Head of caudate nucleus (tissue), 42 donors: Measurements from ENCODE around the gene DGKI.
"Not testable (repeated sequence)": the region's sequence is repeated elsewhere in the genome, so short reads cannot be mapped to it uniquely, and the experiment has no call there.

ENCODE experiments used
- DNase-seq, 42 donors: peaks; one replicate each; pipeline versions ENCODE4 v3.0.0 to v3.0.0-alpha.2; 2020 to 2021; ENCODE audit warnings: mixed read lengths in 7 of 42
- intact Hi-C: fragments of 100-400 bp; cut with DNase I; formaldehyde crosslinking; loops from one replicate; pipeline ENCODE4 v1.15.0; 2022

Gene DGKI

DNA sequence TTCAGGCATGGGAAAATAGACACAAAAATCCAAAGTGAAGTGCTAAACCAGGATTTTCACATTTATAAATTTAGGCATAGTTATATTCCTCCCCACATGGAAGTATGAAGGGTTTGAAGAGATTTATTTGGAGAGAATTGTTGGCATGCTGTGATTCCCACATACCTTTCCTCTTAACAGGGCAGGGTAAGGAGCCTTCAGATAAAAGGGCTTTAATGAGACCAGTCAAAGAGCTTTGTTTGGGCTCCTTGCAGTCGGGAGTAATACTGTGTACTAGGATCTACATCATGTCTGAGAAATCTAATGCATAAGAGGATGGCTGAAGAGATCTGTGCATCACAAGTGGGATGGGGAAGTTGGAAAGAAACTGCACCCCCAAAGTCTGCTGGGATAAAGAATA is 362.4 kb downstream of the DGKI start:
- no peak for DNase-seq
- intact Hi-C loops: no loop called here

DNA sequence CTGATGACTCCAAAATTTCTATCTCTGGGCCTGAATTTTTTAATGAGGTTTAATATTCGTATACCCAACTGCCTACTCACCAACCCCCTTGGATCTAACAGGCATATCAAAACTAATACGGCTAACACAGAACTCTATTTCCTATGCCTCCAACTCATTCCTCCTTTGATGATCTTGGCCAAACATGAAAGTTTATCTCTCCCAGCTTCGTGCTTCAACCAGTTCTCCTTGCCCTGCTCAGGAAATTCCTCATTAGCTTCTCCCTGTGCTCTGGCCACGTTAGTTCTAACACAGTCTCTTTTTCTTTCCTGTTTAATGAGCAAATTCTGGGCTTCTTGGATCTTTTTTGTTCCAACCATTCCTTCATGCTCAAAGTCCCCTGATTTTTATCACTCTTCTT is 364.3 kb downstream of the DGKI start:
- no peak for DNase-seq
- intact Hi-C loops: no loop called here

DNA sequence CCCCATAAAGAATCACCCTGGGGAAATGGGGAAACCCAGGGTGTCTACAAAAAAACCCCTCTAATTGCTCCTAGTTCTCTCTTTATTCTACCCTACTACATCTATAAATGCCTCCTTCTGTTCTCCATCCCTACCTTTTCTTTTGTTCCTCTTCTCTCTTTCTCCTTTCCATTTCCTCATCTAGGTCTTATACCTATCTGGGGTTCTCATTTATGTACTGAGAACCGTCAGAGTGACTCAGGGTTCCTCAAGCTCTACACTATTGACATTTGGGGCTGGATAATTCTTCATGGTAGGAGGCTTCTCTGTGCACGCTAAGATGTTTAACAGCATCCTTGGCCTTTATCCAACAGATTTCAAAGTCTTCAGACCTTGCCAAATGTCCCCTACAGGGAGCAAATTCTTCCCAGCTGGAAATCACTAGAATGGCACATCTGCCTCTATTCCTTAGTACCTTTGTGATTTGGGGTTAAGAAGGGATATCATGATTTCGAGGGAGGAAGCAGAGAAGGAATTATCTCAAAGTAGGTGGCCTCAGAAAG is 365.9 kb downstream of the DGKI start:
- intact Hi-C loops: no loop called here
- no peak for DNase-seq

DNA sequence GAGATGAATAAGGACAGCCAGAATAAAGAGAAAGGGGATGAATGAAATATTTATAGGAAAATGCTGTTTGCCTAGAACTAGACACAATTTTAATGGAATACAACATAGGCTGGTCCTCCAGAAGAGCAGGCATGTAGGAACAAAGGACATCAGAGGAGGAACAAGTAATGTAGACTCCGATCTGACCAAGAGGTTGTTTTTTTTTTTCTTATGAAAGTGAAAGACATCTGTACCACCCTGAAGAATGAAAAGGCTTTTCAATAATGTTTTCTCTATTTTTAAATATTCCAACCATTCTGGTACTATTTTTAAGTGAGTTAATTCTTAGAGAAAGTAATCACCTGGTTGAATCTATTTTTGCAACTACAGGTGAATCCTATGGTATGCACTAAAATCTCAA is 366.4 kb downstream of the DGKI start:
- no peak for DNase-seq
- intact Hi-C loops: no loop called here

DNA sequence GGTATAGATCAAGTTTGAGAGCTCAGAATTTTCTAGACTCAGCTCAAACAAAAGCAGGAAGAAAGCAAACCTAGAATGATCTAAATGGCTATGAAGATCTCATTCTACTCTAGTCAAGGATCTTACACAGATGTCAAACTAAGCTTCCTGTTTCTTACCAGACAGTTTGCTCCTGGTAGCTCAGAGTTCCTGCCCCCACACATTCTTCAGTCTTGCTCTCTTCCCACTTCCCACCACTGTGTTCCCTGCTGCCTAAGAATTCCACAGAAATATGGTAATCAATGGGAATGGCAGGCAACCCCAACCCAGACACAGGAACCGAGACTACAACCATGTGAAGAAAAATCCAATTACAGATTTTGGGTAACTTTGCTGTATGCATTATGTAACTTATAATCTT is 369.8 kb downstream of the DGKI start:
- peak in 15 of 42 donors; percentile 20 to 70 (median 37) for DNase-seq
- intact Hi-C loops: no loop called here

DNA sequence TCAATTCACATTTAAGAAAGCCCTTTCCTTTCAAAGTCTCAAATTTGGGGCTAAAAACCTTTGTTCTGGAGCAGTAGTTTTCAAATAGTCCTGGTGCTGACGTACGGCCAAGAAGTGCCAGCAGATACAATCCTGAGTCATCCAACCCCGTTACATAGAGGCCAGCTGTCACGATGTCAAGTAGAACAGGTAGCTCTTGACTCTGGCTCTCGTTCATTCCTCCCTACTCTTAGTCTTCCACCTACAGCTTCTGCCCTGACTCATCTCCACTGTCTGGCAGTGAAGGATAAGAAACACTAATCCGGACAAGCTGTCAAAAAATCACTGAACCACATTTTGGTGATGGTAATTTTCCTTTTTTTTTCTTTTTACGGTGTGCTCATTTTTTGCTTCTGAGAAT is 370.8 kb downstream of the DGKI start:
- DNase-seq: peak in 25 of 42 donors; percentile 8 to 84 (median 44)
- intact Hi-C loops: no loop called here

DNA sequence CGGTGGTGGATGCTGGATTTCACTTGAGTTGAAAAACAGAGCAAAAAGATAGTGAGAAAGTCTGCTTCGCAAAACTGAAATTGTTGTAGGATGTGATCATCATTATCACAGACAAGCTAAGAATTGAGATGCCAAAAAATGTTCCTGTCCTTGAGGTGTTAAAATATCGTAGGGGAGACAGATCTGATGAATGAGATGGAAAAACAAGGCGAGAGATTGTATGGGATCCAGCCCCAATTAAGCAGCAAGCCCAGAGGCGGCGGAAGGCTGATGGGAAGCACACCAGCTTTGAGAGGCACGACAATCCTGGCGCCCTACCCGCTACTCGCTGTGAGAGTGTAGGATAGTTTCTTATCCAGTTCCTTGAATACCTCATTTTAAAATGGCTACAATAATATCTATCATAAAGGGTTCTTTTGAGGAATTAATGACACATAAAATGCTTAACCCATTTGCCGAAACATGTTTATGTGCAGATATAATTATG is 372.2 kb downstream of the DGKI start:
- intact Hi-C loops: no loop called here
- peak in 4 of 42 donors; percentile 9 to 28 (median 21) for DNase-seq

DNA sequence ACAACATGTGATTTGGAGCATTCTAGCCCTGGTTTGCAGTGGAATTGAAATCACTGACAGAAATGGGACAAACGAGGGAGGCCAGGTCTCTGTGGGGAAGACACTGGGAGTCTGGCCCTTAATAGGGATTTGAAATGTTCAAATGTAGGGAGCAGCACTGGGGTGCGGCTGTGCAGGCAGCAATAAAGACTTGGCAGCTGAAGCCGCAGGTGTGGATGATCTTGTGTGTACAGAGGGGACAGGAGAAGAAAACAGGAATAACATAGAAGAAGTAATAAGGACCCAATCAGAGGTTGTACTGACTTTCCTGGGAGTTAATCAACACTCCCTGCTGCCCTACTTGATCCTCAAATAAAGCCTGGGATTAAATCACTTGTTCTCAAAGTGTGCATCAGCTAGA is 375.6 kb downstream of the DGKI start:
- no peak for DNase-seq
- intact Hi-C loops: no loop called here

DNA sequence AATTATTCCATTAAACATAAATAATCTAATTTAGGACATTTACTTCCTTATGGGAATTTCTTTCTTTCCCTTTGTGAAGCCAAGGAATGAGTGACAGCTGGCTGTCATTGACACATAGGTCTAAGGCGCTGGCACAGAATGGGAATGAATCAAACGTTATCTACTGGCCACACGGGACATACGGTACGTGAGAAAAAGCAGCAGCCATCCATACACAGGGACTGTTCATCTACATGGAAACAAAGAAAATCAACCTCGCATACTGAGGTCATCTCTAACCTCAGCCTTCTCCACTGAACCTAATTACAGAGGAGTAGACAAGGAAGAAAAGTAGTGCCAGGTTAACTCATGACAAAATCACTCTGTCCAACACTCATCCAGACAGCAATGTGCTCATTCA is 376.9 kb downstream of the DGKI start:
- no peak for DNase-seq
- intact Hi-C loops: no loop called here

DNA sequence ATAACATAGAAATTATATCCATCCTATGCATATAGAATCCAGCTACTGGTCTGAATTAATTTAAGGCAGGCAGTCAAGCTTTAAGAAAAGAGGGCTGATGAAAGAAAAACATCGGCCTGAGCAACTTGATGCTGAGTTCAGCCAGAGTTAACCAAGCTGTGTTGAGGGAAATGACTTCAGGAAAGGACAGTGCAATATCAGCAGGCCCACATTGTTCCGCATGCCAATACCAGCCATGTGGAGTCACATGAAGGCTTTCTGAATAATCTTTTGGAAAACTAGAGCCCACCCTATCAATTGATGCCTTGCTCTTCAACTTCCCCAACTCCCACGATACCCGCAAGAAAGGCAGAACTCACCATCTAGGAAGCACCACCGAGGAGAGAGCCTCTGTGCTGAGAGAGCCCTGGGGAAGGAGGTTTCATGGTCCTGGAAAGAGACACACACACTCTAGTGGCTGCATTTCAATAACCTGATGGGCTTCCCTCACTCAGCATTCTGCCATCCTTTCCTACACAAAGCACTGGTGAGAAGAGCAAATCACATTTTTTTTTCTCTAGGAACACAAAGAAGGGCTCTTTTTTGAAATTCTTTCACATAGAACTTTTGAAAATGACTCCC is 377.5 kb downstream of the DGKI start:
- intact Hi-C loops: no loop called here
- DNase-seq: no peak

DNA sequence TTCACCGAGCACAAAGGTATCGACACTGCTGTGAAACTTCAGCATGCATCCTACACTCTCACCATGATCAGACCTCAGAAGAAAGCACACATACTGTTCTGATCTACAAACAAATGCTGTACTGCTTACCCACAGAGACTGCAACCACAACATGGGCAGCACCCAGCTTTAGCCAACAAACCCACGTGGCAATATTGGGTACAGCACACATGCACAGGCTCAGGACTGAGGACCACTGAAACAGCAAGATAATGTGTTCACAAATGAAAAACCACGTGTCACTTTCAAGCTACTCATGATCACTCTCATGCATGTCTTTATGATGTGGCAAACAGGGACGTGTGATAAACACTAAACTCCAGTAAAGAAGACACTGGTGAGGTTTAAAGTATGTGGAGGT is 383.9 kb downstream of the DGKI start:
- intact Hi-C loops: no loop called here
- peak in 4 of 42 donors; percentile 10 to 52 (median 26) for DNase-seq

DNA sequence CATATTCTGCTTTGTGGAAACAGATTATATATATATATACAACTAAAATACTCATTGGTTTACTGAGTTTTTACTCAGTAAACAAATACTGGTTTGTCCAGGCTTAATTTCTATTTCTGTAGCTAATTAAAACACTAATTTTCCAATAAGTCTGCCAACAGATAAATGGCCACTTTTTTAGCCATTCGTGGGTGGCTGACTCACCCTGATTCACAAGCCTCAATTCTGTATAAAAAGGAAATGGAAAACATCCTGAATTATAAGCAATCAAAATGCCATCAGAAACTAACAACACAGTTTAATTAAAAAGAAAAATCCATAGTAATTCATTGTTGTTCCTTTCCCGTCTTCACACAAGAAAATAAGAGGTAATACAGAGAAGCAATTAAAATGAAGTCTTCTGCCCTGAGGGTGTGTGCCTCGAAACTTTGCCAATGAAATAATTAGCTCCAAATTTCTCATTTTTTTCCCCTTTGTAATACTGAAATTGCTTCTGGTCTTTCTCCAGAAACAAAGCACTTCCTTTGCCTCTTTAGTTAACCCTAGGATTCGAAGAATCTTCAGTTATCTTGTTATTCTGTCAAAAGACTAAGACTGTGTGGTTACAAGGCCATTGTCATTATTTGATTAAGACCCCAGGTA is 384.6 kb downstream of the DGKI start:
- intact Hi-C loops: no loop called here
- no peak for DNase-seq

DNA sequence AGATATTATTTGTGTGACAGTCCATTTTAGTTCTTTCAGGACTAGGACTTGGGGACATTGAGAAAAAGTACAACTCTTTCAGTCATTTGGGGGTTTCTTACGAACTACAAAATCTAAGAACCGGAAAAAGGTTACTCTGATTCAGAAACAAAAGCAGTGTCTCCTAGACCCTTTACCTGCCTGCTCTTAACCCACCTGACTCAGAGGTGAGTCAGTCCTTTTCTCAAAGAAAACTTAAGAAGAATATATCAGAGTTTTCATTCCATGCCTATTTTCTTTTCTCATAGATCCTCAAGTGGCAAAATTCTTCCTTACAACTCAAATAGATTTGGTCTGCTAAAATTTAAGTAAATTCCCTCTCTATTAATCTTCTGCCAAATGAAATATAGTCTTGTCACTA is 388.4 kb downstream of the DGKI start:
- DNase-seq: no peak
- intact Hi-C loops: loop anchor here (10.0 kb wide), 1 partner anchor 114 kb away; the partner anchor contains the start of gene PTN

DNA sequence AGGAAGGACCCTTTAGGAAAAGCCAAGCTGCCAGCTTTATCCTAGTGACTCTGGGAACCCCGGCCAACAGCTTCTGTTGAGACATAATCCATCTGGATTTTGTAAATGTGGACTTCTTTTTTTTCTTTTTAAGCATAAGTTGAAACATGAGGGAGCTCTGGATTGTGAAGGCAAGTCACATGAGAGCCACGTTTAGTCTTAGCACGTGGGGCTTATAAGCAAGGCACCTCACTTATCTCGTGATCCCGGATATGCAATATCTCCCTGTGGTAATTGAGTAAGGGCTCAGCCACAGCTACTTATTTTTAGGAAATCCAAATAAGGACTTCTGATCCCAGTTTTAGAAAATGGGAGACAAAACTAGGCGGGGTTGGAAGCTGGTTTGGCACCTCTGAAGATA is 392.0 kb downstream of the DGKI start:
- intact Hi-C loops: loop anchor here (5.0 to 10.0 kb wide), 2 partner anchors 110 to 287 kb away; partner anchors contain the start of gene PTN

DNA sequence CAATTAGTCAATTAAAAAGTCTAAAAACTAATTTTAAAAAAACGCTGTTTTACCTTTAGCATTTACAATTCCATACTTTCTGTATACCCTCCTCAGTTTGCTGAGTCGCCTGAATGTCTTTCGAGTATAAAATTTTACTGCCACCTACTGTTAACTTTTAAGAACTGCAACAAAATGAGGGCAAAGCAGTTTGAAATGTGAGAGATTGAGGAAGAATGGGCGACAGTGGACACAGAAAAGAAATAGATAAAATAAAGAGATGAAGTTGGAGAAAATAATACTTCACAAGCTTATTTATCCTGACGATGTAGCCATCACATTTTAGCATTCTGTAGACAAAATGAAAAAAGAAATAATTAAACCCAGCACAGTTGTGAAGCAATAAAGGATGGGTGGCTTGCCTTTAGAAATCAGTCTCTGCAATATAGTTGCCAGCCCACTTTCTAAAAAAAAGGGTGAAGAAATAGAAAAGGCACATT is 392.5 kb downstream of the DGKI start:
- peak in 2 of 42 donors; percentile 24 to 54 for DNase-seq
- intact Hi-C loops: loop anchor here (5.0 to 10.0 kb wide), 2 partner anchors 109 to 287 kb away; partner anchors contain the start of gene PTN

More for the DNA sequence above, 392.0 kb downstream of the DGKI start:
- DNase-seq: no peak

DNA sequence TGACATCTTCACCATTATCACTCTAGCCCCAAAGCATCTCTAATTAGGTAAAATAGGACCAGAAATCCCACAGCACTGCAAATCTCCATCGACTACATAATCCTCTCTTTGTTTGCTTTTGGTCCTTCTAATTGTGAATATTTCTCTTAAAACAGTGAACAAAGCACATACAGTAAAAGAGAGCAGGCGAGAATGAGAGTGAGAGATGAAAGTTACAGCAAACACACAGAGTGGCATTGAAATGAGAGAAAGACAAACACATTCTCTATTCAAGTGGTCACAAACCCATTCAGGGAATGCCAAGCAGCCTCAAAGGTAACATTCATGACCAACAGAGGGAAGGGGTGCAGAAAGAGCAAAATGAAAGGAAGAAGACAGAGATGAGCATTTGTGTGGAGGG is 393.4 kb downstream of the DGKI start:
- peak in 6 of 42 donors; percentile 28 to 65 (median 36) for DNase-seq
- intact Hi-C loops: loop anchor here (5.0 to 10.0 kb wide), 2 partner anchors 109 to 286 kb away; partner anchors contain the start of gene PTN

DNA sequence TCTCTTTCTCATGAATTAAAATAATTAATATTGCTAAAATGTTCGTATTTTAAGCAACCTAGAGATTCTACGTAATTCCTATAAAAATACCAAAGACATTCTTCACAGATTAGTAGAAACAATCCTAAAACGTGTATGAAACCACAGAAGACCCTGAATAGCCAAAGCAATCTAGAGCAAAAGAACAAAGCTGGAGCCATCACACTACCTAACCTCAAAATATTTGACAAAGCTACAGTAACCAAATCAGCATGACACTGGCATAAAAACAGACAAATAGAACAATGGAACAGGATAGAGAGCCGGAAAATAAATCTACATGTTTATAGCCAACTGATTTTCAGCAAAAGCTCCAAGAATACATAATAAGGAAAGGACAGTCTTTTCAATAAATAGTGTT is 397.8 kb downstream of the DGKI start:
- intact Hi-C loops: no loop called here
- DNase-seq: no peak

DNA sequence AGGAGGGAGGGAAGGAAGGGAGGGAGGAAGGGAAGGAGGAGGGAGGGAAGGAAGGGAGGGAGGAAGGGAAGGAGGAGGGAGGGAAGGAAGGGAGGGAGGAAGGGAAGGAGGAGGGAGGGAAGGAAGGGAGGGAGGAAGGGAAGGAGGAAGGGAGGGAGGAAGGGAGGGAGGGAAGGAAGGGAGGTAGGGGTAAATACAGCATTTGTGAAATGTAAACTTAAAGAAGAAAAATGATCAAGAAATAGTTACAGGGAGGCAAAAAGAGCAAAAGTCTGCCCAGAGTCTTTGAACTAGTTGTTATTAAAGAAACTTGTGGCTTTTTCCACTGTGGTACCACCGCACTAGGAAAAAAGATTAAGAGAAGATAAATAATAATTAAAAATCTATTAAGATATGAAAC is 398.2 kb downstream of the DGKI start:
- intact Hi-C loops, DNase-seq: not testable (repeated sequence)

DNA sequence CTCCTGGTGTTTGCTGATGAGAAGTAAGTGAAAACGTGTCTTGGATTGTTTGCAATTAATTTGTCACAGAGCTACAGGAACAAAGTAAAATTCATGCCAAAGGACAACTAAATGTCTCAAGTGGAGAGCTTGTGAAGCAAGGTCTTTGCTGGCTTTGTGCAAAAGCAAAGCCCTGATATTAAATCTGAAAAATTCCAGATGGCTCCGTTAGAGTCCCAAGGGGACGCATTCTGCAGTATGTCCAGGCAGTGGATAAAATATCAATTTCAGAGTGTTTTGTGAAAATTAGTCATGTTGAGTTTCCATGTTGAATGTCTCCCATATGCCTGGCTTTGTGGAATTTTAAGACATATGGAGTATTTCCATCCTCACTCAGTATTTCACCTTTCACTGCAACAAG is 400.7 kb downstream of the DGKI start:
- intact Hi-C loops: no loop called here
- no peak for DNase-seq

DNA sequence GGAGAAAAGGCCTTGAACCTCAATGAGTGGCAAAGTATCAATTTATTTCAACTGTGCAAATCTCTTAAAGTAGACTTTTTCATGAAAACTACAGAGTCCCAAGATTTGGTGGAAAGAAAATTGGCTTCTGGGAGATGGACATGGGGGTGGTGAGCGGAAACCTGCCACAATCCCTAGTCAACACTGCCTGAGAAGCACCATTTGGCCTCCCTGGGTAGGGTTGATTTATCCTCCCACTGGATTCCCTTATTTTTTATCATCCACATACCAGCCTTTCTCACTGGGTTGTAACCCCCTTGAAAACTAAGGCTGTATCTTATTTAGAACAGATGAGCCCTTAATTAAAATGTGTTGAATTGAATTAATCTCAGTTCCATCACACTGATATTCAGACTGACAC is 401.5 kb downstream of the DGKI start:
- DNase-seq: no peak
- intact Hi-C loops: no loop called here
